PFSK-1 (cell line): ENCODE data around the gene C5AR2.

Experiments
- FOXP2 ChIP-seq: optimal IDR thresholded peaks from 2 replicates; pipeline ENCODE3; 2011; ENCODE audit warnings: borderline replicate concordance, control low read depth, inconsistent platforms; ENCODE audit not compliant: insufficient read depth; ENCODE audit errors: extremely low read length, extremely low read depth
- POLR2AphosphoS5 ChIP-seq: IDR thresholded peaks from 2 replicates; pipeline ENCODE4 v1.6.1; 2012; ENCODE audit warnings: low read depth, mild to moderate bottlenecking, control low read depth, low read length, moderate library complexity
- SIN3A ChIP-seq: IDR thresholded peaks from 2 replicates; pipeline ENCODE4 v1.6.1; 2012; ENCODE audit warnings: mild to moderate bottlenecking, low read length, moderate library complexity, borderline replicate concordance; ENCODE audit not compliant: insufficient read depth
- TAF1 ChIP-seq: IDR thresholded peaks from 2 replicates; pipeline ENCODE4 v1.6.1; 2012; ENCODE audit warnings: low read length, control low read depth, borderline replicate concordance; ENCODE audit not compliant: insufficient read depth
- TF ChIP-seq, protein P1 (sequence below), 2 experiments: IDR thresholded peaks; 2 replicates each; pipeline versions ENCODE4 v1.6.1 to v1.8.0; 2011 to 2012; ENCODE audit warnings: low read depth in 2 of 2, low read length in 2 of 2, control low read depth in 1 of 2, inconsistent platforms in 1 of 2, mild to moderate bottlenecking in 1 of 2, moderate library complexity in 1 of 2; ENCODE audit not compliant: insufficient read depth in 1 of 2

DNA sequence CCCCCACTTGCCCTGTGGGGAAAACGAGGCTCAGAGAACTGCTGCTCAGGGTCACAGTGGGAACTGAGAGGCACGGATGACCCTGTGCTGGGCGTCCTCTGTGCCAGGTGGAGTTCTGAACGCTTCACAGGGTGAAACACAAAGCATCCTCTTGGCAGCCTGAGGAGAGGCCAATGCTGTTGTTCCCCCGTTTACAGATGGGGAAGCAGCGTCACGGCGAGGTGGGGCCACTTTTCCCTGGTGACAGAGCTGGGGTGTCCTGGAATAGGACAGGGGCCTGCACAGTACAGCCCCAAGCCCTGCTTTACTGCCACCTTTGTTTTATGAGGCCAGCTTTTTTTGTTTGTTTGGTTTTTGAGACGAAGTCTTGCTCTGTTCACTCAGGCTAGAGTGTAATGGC, 39.3 kb downstream of the C5AR2 start:
- no peak for TF ChIP-seq TAF1
- no peak for TF ChIP-seq SIN3A
- TF ChIP-seq POLR2AphosphoS5, result no peak
- TF ChIP-seq, protein P1, sequence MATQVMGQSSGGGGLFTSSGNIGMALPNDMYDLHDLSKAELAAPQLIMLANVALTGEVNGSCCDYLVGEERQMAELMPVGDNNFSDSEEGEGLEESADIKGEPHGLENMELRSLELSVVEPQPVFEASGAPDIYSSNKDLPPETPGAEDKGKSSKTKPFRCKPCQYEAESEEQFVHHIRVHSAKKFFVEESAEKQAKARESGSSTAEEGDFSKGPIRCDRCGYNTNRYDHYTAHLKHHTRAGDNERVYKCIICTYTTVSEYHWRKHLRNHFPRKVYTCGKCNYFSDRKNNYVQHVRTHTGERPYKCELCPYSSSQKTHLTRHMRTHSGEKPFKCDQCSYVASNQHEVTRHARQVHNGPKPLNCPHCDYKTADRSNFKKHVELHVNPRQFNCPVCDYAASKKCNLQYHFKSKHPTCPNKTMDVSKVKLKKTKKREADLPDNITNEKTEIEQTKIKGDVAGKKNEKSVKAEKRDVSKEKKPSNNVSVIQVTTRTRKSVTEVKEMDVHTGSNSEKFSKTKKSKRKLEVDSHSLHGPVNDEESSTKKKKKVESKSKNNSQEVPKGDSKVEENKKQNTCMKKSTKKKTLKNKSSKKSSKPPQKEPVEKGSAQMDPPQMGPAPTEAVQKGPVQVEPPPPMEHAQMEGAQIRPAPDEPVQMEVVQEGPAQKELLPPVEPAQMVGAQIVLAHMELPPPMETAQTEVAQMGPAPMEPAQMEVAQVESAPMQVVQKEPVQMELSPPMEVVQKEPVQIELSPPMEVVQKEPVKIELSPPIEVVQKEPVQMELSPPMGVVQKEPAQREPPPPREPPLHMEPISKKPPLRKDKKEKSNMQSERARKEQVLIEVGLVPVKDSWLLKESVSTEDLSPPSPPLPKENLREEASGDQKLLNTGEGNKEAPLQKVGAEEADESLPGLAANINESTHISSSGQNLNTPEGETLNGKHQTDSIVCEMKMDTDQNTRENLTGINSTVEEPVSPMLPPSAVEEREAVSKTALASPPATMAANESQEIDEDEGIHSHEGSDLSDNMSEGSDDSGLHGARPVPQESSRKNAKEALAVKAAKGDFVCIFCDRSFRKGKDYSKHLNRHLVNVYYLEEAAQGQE (IDR thresholded peaks at IDR 0.05; ENCODE audit: insufficient read depth in 1 of 2, low read depth in 2 of 2, low read length in 2 of 2), result no peak
- TF ChIP-seq FOXP2, result no peak
